HG03175 (cell line): ENCODE data around the gene TEX13B.

Source experiments
- ATAC-seq: cut with Tn5 transposase; IDR thresholded peaks from one replicate; pipeline ENCODE4 v1.9.1; 2021; ENCODE audit warnings: mild to moderate bottlenecking, moderate library complexity; ENCODE audit not compliant: unreplicated experiment

The TEX13B gene

DNA sequence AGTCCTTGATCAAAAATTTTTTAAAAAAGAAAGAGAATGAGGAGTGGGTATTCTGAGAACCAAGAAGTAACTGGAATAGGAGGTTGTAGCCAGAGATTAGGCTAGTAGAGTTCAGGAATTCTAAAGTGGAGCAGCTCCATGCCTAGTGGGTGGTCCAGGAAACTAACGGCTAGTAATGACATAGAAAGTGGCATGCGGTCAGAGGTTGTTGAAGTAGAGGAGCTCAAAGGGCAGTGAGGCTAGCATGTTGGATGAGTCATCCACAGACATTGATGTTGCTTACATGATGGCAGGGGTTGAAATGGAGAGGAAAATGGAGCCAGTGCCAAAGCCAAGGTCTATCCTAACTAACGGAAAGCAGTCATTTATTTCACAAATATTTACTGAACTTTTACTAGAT is 42.1 kb downstream of the TEX13B start:
- ATAC-seq: no peak

DNA sequence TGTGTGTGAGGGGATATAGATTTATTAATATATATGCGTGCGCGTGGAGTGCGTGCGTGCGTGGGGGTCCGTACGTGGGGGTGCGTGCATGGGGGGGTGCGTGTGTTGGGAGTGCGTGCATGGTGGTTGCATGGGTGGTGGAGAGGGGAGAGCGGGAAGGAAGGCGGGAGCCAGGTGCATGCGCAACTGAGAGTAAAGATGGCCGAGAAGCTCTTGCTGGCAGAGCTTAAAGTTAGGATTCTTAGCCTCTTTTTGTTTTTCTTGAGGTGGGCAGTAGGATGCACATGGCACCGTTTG is 45.8 kb downstream of the TEX13B start:
- no peak for ATAC-seq

DNA sequence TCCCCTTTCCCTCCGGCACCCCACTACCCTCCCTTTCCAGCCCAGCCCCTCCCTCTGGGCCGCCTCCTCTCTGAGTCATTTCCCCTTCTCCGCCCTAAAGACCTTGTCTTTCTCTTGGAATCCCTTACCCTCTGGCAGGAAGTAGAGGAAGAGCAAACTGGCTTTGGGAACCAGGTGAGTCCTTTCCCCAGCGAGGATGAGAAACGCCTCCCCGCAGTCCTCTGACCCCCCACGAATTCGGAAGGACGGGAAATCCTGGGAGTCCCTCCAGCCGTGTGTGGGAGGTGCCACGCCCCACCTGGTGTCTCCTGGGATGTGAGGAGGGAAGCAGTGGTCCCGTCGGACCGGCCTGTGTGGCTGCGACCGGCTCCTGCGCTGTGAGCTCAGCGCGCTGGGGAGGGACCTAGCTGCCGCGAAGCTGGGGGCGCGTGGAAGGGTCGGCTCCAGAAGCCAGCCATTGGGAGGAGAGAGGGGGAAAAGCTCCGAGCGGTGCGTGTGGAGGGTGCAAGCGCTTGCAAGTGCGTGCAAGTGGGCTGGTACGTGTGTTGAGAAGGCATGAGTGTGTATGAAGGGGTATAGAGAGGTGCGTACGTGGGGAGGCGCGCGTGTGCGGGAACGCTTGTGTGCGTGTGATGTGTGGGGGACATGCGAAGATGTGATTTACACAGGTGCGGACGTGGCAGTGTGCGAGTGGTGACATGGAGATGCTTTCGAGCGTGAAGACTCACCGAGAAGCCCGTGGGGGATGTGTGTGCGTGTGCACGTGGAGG is 46.3 kb downstream of the TEX13B start:
- no peak for ATAC-seq

DNA sequence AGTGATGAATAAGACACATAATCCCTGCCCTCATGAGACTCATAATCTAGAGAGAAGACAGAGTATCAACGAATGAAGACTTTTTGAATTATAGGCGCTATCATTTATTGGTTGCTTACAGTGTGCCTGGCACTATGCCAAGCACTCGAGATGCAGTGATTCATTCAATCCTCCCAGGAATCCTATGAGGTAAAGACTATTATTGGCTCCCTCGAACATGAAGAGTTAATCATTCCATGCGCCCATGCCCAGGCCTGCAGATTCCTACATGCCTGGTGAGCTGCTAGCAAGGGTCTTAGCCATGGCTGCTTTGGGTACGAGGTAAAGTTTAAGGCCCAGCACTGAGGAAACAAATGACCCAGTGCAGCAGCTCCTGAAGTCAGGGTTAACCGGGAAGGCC is 47.0 kb downstream of the TEX13B start:
- ATAC-seq: no peak

DNA sequence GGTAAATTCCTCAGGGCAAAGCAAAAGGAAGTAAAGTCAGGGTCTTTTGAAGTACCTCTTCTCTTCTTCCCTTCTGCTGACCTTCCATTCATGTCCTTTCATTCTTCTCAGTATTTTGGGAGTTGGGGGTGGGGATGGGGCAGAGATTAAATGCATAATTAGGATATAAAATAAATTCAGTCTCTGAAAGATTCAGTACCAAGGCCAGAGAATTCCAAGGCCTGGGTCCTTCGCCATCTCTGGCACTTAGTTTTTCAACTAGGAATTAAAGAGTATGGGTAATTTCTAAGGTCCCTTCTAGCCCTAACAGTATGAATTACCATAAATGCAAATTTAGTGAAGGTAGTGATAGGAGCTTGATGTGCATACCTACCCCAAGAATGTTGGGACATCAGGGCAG is 47.9 kb downstream of the TEX13B start:
- ATAC-seq: no peak
